Measurements from ENCODE around the gene CROCC. TPM values are rescaled to one million over a fixed set of nuclear protein-coding genes. Genes with fewer than 3 reads are reported as not detected.
A peak's percentile ranks its signal among the peaks of the same experiment; 100 is the strongest.
"Not testable (repeated sequence)": the region's sequence is repeated elsewhere in the genome, so short reads cannot be mapped to it uniquely, and the experiment has no call there.

CROCC gene
- total RNA-seq, 3 donors from 2014 or later: 20.0 to 24.7 (median 20.3) TPM

DNA sequence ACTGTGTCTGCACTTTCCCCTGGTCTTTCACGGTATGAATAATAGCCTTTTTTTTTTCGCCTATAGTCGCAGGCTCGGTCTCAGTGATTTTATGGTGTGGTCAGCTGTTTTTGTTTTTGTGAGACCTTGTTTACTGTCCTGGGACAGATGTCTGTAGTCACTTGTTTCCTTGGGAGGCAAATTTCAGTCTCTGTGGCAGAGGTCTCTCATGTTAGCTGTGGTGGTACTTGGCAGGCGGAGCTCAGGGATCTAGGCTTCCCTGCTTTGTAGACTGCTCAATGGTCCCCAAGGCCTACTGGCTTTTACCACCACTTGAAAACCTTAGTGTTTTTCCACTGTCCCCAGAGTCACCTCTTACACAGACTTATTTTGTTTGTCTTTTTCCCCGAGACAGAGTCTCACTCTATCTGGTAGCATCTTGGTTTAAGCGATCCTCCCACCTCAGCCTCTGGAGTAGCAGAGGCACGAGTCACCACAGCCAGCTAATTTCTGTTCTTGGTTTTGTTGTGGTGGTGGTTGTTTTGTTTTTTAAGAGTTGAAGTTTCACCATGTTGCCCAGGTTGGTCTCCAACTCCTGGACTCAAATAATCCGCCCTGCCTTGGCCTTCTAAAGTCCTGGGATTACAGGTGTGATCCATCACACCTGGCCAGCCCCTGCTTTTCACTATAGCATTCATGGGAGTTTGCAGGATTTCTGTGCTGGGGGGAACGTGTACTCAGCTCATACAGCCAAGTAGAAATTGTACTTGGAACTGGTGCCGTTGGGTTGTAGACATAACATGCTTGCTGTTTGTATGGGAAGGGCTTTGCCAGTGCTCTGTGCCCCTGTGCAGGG, 15.6 kb upstream of the CROCC start:
- ATAC-seq (peak in 1 of 2 donors; percentile 3), DNase-seq (no peak)
- Mint-ChIP-seq H3K36me3 (ENCODE audit: insufficient read depth) (no peaks in the 10 kb centered on the region), H3K4me1 (ENCODE audit: low read depth) (peaks cover 10% of the 10 kb centered on the region), H3K9me3 (no peaks in the 10 kb centered on the region), H3K27me3 (ENCODE audit: low read depth) (no peaks in the 10 kb centered on the region), H3K4me3 (no peak overlapping the region)

DNA sequence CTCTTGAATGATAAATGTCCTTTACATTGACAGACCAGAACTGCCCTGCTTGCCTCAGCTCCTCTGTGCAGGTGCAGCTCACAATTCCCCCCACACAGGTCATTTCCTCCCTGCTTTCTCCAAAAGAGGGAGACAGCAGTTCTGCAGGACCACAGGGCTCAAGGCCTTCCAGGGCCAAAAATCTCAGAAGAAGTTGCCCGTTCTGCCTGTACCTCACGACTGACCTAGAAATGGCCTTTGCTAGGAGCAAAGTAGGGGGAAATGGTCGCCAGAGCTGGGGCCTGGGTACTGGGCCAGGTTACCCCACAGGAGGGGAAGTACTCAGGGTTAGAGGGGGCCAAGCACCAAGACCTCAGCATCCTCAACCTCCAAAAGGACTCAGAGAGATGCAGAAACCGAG, 14.9 kb upstream of the CROCC start:
- H3K27me3 Mint-ChIP-seq (ENCODE audit: low read depth): no peaks in the 10 kb centered on the region

DNA sequence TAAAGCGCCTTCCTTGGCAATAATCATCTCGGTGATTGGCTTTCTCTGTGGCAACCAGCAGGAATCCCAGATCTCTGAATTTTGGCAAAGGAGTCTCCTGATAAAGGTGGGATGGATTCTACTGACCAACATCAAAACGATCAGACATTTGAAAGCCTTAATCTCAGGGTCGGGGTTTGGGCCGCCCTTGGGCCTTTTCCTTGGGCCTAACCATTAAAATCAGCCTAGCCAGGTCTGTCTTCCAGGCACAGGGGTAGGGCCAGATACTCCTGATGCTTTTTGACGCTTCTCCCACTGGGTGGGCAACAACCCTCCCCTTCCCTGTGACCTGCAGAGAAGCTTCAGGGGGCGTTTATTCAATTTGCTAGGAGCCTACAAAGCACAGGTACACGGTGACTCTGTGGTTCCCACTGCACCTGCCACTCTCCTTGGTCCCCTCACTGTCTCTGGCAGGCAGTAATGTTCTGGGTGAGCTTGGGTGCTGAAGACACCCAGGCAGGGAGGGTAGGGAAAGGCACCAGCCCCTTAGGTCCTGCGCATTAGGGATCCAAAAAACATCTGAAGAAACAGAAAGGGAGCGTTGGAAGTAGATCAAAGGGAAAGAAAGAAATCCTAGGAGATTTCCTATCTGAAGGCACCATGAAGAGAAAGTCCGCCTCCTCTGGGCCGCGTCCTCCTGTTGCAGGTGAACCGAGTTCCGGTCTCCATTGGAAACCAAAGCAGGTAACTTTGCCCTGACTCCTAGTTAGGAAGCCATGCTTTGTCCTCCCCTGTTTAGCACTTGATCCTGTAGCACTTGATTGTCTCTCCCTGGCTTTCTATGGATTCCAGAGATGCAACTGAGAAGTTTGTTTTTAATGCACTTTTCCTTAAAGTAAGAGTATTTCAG, 13.6 kb upstream of the CROCC start:
- Mint-ChIP-seq H3K36me3 (ENCODE audit: insufficient read depth) (no peaks in the 10 kb centered on the region), H3K4me1 (ENCODE audit: low read depth) (peaks cover 15% of the 10 kb centered on the region), H3K4me3 (no peak overlapping the region), H3K9me3 (no peaks in the 10 kb centered on the region), H3K27me3 (ENCODE audit: low read depth) (no peaks in the 10 kb centered on the region)
- DNase-seq (no peak), ATAC-seq (no peak)

More for the DNA sequence above, 14.9 kb upstream of the CROCC start:
- ATAC-seq (no peak), DNase-seq (no peak)
- Mint-ChIP-seq H3K9me3 (no peaks in the 10 kb centered on the region), H3K36me3 (ENCODE audit: insufficient read depth) (no peaks in the 10 kb centered on the region), H3K4me3 (no peak overlapping the region), H3K4me1 (ENCODE audit: low read depth) (peaks cover 5% of the 10 kb centered on the region)

DNA sequence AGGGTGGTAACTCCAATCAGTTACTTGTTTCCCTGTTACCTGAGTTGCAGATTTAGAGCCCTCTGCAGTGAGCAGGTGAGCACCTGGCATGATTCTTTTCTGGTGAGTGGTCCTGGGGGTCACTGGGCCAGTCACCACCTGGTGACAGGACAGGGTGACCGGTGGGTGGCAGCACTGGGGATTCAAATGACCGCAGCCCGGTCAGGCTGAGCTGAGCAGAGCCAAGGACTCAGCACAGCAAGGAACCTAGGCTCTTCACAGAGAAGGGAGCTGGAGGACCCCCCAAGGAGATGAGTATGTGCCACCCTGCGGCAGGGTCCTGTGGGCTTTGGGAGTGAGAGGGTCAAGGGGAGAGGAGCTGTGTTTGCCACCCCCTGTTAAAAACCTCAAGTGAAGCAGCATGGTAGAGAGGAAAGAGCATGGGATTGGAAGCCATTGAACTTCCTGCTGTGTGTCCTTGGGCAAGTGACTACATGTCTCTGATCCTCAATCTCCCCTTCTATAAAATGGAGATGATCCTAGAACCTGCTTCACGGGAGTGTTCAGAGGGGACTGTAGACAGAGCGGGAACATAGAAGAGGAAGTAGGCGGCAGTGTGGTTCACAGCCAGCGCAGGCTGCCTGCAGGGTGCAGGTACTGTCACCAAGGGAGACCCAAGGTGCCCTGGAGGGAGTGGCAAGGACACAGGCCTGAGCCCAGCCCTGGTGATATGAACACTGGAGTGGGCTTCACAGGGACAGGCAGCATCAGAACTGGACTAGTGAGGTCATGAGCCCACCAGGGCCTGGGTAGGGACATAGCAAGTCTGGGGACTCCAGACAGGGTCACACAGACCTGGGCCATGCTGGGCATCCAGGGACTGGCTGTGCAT, 9.6 kb upstream of the CROCC start:
- H3K4me1 Mint-ChIP-seq (ENCODE audit: low read depth): peaks cover 36% of the 10 kb centered on the region
- not testable (repeated sequence) for H3K36me3 Mint-ChIP-seq (ENCODE audit: insufficient read depth); ATAC-seq; DNase-seq; H3K9me3 Mint-ChIP-seq; H3K27me3 Mint-ChIP-seq (ENCODE audit: low read depth)
- H3K4me3 Mint-ChIP-seq: peak overlapping the region; percentile 79

DNA sequence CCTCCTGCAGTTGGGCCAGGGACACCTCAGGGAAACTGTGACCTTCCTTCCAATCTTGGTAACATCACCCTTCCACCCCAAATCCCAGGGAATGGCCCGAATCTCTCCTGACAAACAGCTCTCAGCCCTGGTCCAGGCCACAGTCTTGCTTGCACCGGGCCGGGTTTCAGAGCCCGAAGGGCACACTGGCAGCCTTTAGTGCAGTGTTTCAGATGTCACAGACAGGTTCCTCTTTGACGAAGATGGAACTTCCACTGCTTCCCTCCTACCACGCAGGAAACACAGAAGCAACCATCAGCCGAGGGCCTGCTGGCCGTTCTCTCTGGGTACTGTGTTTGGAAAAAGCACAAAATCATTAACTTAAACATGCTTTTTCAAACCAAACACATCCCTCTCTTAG, 9.0 kb upstream of the CROCC start:
- H3K27me3 Mint-ChIP-seq (ENCODE audit: low read depth); DNase-seq; H3K9me3 Mint-ChIP-seq; ATAC-seq; H3K36me3 Mint-ChIP-seq (ENCODE audit: insufficient read depth): not testable (repeated sequence)
- Mint-ChIP-seq H3K4me3 (peak overlapping the region; percentile 79), H3K4me1 (ENCODE audit: low read depth) (peaks cover 34% of the 10 kb centered on the region)

GRCh38 chr1:16913181-16913832, 8.4 kb upstream of the CROCC start:
- Mint-ChIP-seq H3K36me3 (ENCODE audit: insufficient read depth) (no peaks in the 10 kb centered on the region), H3K27me3 (ENCODE audit: low read depth) (no peaks in the 10 kb centered on the region), H3K9me3 (no peaks in the 10 kb centered on the region), H3K4me3 (peak overlapping the region; percentile 79), H3K4me1 (ENCODE audit: low read depth) (peaks cover 34% of the 10 kb centered on the region)
- DNase-seq (no peak), ATAC-seq (no peak)

DNA sequence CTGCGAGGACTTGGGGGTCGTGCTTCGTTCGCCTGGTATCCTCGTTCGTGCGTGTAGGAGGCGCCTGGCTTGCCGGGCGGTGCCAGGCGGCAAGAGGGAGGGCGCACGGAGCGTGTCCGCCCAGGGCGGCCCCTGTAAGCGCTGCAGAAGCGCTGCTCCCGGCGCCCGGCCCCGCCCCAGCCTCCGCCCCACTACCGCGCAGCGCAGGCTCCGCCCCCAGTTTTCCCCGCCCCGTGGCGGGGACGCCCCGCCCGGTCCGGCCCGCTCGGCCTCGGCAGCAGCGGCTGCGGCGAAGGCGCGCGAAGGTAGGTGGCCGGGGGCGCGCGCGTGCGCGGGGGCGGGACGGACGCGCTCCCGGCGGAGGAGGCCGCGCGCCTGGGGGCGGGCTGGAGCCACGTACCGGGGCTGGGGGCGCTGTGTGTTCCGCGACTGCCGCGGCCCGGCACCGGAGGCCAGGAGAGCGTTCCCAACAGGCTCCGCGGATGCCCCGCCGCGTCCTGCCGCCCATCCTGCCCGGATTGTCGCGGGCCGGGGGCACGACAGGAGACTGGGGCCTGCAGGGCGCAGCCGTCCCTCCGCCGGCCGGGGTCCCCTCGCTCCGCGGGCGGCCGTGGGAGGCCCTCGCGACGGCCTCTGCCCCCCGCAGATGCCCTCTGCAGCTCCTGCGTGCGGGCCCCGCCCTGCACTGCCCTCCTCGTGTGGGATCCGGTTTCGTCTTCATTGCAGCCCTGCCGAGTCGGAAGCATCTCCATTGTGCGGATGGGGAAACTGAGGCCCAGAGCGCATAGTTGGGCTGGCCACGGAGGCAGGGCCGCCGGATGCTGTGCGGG, 7.7 kb upstream of the CROCC start:
- H3K4me3 Mint-ChIP-seq: peak overlapping the region; percentile 89
- DNase-seq (peak; percentile 95), ATAC-seq (peak; percentile 98 to 99)
- H3K4me1 Mint-ChIP-seq (ENCODE audit: low read depth): peaks cover 34% of the 10 kb centered on the region
- no peaks in the 10 kb centered on the region for H3K9me3 Mint-ChIP-seq
- no peaks in the 10 kb centered on the region for H3K36me3 Mint-ChIP-seq (ENCODE audit: insufficient read depth)
- no peaks in the 10 kb centered on the region for H3K27me3 Mint-ChIP-seq (ENCODE audit: low read depth)

- H3K36me3 Mint-ChIP-seq (ENCODE audit: insufficient read depth): not testable (repeated sequence)
- H3K4me1 Mint-ChIP-seq (ENCODE audit: low read depth): peaks cover 34% of the 10 kb centered on the region
These were observed 6.7 kb upstream of the CROCC start for GRCh38 chr1:16914928-16915626.

DNA sequence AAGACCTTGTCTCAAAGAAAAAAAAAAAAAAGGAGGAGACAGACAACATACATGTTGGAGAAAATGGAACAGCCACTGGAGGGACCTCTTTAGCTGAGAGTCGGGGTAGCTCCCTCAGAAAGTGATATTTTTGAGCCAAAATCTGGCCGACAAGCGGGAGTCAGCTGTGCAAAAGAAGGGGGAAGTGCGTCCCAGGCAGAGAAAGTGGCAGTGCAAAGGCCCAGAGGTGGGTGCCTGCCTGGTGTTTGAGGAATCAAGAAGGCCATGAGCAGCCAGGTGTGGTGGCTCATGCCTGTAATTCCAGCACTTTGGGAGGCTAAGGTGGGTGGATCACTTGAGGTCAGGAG, 6.1 kb upstream of the CROCC start:
- Mint-ChIP-seq H3K36me3 (ENCODE audit: insufficient read depth) (no peaks in the 10 kb centered on the region), H3K27me3 (ENCODE audit: low read depth) (no peaks in the 10 kb centered on the region), H3K4me3 (peak overlapping the region; percentile 89), H3K4me1 (ENCODE audit: low read depth) (peaks cover 34% of the 10 kb centered on the region), H3K9me3 (no peaks in the 10 kb centered on the region)
- ATAC-seq: no peak
- no peak for DNase-seq

More at GRCh38 chr1:16914928-16915626, 6.7 kb upstream of the CROCC start:
- not testable (repeated sequence) for H3K27me3 Mint-ChIP-seq (ENCODE audit: low read depth); ATAC-seq; DNase-seq; H3K9me3 Mint-ChIP-seq
- peak overlapping the region; percentile 89 for H3K4me3 Mint-ChIP-seq

DNA sequence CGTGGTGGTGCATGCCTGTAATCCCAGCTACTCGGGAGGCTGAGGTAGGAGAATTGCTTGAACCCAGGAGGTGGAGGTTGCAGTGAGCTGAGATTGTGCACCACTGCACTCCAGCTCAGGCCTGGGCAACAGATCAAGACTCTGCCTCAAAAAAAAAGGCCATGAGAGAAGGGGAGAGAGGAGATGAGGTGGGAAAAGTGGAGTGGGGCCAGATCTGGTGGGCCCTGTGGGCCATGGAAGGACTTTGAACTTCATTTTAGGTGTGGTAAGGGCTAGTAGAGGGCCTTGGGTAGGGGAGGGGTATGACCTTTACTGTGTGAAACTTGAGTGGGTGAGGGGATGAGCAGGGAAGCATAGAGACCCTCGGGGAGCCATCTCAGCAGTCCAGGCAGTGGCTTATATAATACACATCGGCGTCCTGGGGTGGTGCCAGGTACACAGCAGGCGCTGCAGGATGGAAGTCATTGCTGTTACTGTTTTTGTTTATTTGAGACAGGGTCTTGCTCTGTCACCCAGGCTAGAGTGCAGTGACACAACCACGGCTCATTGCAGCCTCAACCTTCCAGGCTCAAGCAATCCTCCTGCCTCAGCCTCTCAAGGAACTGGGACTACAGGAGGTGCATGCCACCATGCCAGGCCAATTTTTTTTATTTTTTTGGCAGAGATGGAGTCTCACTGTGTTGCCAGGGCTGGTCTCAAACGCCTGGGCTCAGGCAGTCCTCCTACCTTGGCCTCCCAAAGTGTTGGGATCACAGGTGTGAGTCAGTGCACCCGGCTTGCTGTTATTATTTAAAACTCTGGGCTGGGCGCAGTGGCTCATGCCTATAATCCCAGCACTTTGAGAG, 5.5 kb upstream of the CROCC start:
- not testable (repeated sequence) for DNase-seq; H3K27me3 Mint-ChIP-seq (ENCODE audit: low read depth); H3K4me3 Mint-ChIP-seq; ATAC-seq; H3K9me3 Mint-ChIP-seq; H3K36me3 Mint-ChIP-seq (ENCODE audit: insufficient read depth)
- peaks cover 39% of the 10 kb centered on the region for H3K4me1 Mint-ChIP-seq (ENCODE audit: low read depth)

- Mint-ChIP-seq H3K4me3 (no peak overlapping the region), H3K9me3 (no peaks in the 10 kb centered on the region), H3K4me1 (ENCODE audit: low read depth) (peaks cover 39% of the 10 kb centered on the region), H3K36me3 (ENCODE audit: insufficient read depth) (no peaks in the 10 kb centered on the region), H3K27me3 (ENCODE audit: low read depth) (no peaks in the 10 kb centered on the region)
- no peak for DNase-seq
- ATAC-seq: no peak
These were observed 3.4 kb upstream of the CROCC start for GRCh38 chr1:16918371-16918770.
